C4-2B (cell line): ENCODE measurements around the gene JUND.

Experiments used
- CTCF ChIP-seq: fragments of 450-650 bp; conservative IDR thresholded peaks from 2 replicates; pipeline ENCODE4 v1.5.1; 2017; ENCODE audit warnings: mild to moderate bottlenecking
- ZFX ChIP-seq: fragments of 450-650 bp; IDR thresholded peaks from 2 replicates; pipeline ENCODE4 v1.6.1; 2017

GRCh38 chr19:18280247-18281081, 958 bp downstream of the JUND start:
- TF ChIP-seq CTCF = no peak
- no peak for TF ChIP-seq ZFX
